ENCODE data around the gene CENPO. TPM values are rescaled to one million over a fixed set of nuclear protein-coding genes. Genes with fewer than 3 reads are reported as not detected.

The CENPO gene
- total RNA-seq, 1 donor from 2014 or later: not detected

DNA sequence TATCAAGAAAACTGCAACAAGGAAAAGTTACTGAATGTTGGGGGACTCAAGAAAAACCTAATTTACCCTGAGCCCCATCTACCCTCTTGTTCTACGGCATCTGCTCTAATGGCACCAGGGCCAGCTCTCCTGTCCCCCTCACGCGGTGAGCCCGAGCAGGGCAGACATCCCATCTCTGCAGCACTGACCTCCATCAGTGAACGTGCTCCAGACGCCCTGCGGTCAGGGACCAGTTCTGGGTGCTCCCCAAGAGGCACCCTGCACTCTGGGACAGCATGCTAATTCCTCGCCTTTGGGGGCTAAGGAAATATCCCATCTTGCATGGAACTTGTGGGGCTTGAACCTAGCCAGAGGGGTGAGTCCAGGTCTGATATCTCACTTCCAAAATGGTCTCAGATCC lies 43.0 kb downstream of the CENPO start:
- H3K9me3 ChIP-seq: no peaks in the 10 kb centered on the region
- no peak overlapping the region for H3K4me3 ChIP-seq
- H3K27ac ChIP-seq: no peak overlapping the region
- peaks cover 23 to 46% of the 10 kb centered on the region in 2 donors for H3K36me3 ChIP-seq
- no peaks in the 10 kb centered on the region for H3K4me1 ChIP-seq
- DNase-seq (ENCODE audit: low spot score in 2 of 2): no peak
- TF ChIP-seq, protein P1, sequence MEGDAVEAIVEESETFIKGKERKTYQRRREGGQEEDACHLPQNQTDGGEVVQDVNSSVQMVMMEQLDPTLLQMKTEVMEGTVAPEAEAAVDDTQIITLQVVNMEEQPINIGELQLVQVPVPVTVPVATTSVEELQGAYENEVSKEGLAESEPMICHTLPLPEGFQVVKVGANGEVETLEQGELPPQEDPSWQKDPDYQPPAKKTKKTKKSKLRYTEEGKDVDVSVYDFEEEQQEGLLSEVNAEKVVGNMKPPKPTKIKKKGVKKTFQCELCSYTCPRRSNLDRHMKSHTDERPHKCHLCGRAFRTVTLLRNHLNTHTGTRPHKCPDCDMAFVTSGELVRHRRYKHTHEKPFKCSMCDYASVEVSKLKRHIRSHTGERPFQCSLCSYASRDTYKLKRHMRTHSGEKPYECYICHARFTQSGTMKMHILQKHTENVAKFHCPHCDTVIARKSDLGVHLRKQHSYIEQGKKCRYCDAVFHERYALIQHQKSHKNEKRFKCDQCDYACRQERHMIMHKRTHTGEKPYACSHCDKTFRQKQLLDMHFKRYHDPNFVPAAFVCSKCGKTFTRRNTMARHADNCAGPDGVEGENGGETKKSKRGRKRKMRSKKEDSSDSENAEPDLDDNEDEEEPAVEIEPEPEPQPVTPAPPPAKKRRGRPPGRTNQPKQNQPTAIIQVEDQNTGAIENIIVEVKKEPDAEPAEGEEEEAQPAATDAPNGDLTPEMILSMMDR (IDR thresholded peaks at IDR 0.05): no peak
- no peaks in the 10 kb centered on the region for H3K27me3 ChIP-seq
- intact Hi-C loops (cut with DNase I): no loop called here

DNA sequence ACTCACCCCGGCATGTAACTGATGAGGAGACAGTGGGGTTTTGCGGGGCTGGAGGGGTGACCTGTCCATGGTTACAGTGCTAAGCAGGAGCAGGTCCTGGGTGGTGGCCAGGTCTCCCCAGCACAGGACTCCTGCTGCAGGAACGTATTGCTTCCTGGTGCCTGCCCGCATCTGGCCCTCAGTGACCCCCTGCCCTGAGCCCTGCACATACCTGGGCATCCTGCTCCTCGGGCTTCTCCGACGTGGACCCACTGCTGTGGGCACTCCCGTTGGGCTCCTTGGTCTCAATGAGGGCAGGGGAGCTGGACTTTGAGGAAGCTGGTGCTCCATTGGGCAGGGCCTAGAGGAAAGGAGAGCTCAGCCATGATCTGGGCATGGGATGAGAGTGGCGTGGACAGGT lies 43.5 kb downstream of the CENPO start:
- no peak overlapping the region for H3K4me3 ChIP-seq
- intact Hi-C loops (cut with DNase I): no loop called here

DNA sequence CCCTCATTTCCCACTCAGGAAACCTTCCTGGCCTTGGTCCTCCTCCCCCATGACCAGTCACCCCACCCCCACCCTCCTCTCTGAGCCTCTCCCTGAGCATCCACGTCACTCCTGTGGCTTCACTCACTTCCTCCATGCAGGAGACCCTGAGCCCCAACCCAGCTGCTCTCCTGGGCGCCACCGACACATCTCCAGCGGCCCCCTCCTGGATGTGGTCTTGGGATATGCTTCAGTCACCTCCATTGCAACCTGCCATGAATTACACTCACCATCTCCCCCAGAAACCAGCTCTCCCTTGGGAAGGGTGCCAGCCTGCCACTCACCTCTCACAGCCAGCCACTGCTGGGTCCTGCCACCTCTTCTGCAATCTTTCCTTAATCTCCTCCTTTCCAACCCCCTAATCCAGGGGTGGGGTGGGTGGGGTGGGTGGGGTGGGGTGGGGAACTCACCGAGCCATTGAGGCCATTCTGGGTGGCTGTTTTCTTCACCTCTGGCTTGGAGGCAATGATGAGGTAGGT lies 44.8 kb downstream of the CENPO start:
- Histone ChIP-seq H3K9me3 (no peaks in the 10 kb centered on the region), H3K36me3 (peaks cover 20 to 51% of the 10 kb centered on the region in 2 donors)
- TF ChIP-seq, protein P1 (IDR thresholded peaks at IDR 0.05): no peak

More for the DNA sequence above, 43.5 kb downstream of the CENPO start:
- no peak for DNase-seq (ENCODE audit: low spot score in 2 of 2)
- TF ChIP-seq, protein P1 (IDR thresholded peaks at IDR 0.05): no peak
- Histone ChIP-seq H3K27ac (no peak overlapping the region), H3K27me3 (no peaks in the 10 kb centered on the region), H3K36me3 (peaks cover 20 to 51% of the 10 kb centered on the region in 2 donors), H3K4me1 (no peaks in the 10 kb centered on the region), H3K9me3 (no peaks in the 10 kb centered on the region)

DNA sequence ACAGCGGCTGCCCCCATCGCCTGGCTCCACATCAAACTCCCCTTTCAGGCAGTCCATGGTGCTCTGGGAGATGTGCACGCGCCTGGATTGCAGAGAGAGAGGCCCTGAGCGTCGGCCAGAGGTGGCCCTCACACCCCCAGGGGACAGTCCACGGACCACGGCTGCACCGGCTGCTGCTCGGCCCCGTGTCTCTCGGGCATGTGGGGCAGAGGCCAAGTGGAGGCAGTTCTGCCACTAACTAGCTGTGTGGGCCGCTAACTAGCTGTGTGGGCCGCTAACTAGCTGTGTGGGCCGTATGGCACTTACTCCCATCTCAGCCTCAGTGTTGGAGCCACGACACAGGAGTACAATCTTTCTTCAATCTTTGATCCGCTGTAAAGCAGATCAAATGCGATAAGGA lies 45.3 kb downstream of the CENPO start:
- DNase-seq (ENCODE audit: low spot score in 2 of 2): no peak
- no peak overlapping the region for H3K4me3 ChIP-seq
- H3K27ac ChIP-seq: no peak overlapping the region
- no peaks in the 10 kb centered on the region for H3K4me1 ChIP-seq
- peaks cover 20 to 50% of the 10 kb centered on the region in 2 donors for H3K36me3 ChIP-seq
- H3K27me3 ChIP-seq: no peaks in the 10 kb centered on the region
- intact Hi-C loops (cut with DNase I): no loop called here
- TF ChIP-seq, protein P1 (IDR thresholded peaks at IDR 0.05): no peak
- no peaks in the 10 kb centered on the region for H3K9me3 ChIP-seq

More for the DNA sequence above, 44.8 kb downstream of the CENPO start:
- H3K27me3 ChIP-seq: no peaks in the 10 kb centered on the region
- DNase-seq (ENCODE audit: low spot score in 2 of 2): no peak
- no peak overlapping the region for H3K27ac ChIP-seq
- no peaks in the 10 kb centered on the region for H3K4me1 ChIP-seq
- H3K4me3 ChIP-seq: no peak overlapping the region
- intact Hi-C loops (cut with DNase I): no loop called here

DNA sequence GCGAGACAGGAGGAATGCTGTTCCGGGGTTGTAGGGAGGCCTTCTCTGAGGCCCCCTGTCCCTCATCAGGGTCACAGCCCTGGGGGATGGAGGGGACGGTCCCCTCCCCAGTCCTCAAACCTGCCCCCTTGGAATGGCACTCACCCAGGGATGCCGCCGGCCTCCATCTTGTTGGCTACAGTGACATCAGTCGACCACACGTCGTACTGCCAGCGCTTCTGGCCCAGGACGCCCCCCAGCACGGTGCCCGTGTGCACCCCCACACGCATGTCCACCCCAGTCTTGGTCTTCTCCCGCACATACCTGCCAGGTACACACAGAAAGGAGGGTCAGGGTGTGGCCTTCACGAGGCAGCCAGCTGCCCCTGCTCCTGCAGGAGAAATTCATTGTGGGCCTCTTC lies 46.5 kb downstream of the CENPO start:
- H3K4me3 ChIP-seq: no peak overlapping the region
- H3K9me3 ChIP-seq: no peaks in the 10 kb centered on the region
- intact Hi-C loops (cut with DNase I): no loop called here
- H3K4me1 ChIP-seq: no peaks in the 10 kb centered on the region
- TF ChIP-seq, protein P1 (IDR thresholded peaks at IDR 0.05): no peak
- H3K27me3 ChIP-seq: no peaks in the 10 kb centered on the region
- peaks cover 20 to 39% of the 10 kb centered on the region in 2 donors for H3K36me3 ChIP-seq
- H3K27ac ChIP-seq: no peak overlapping the region
- no peak for DNase-seq (ENCODE audit: low spot score in 2 of 2)
